HG02973 (cell line): ENCODE results near the gene ESRRG.
A peak's percentile ranks its signal among the peaks of the same experiment; 100 is the strongest.
"Not testable (repeated sequence)": the region's sequence is repeated elsewhere in the genome, so short reads cannot be mapped to it uniquely, and the experiment has no call there.

Experiments used
- ATAC-seq: cut with Tn5 transposase; IDR thresholded peaks from one replicate; pipeline ENCODE4 v1.9.1; 2021; ENCODE audit warnings: moderate library complexity; ENCODE audit not compliant: unreplicated experiment

Gene ESRRG

GRCh38 chr1:216576234-216576937, 146.8 kb downstream of the ESRRG start:
- no peak for ATAC-seq

GRCh38 chr1:216566641-216567205, 156.5 kb downstream of the ESRRG start:
- no peak for ATAC-seq

- ATAC-seq, result no peak
Observed at GRCh38 chr1:216563087-216563486, 160.1 kb downstream of the ESRRG start.

- ATAC-seq, result no peak
Observed at GRCh38 chr1:216562383-216562782, 160.8 kb downstream of the ESRRG start.

- no peak for ATAC-seq
Observed at GRCh38 chr1:216560527-216560926, 162.7 kb downstream of the ESRRG start.

- no peak for ATAC-seq
Observed at GRCh38 chr1:216559359-216559758, 163.9 kb downstream of the ESRRG start.

GRCh38 chr1:216555653-216556052, 167.6 kb downstream of the ESRRG start:
- no peak for ATAC-seq

GRCh38 chr1:216554934-216555333, 168.3 kb downstream of the ESRRG start:
- ATAC-seq, result no peak

GRCh38 chr1:216553766-216554165, 169.5 kb downstream of the ESRRG start:
- ATAC-seq, result no peak

GRCh38 chr1:216553040-216553439, 170.2 kb downstream of the ESRRG start:
- no peak for ATAC-seq

- ATAC-seq, result no peak
Observed at GRCh38 chr1:216549796-216550195, 173.4 kb downstream of the ESRRG start.

GRCh38 chr1:216542741-216543140, 180.5 kb downstream of the ESRRG start:
- no peak for ATAC-seq

- no peak for ATAC-seq
Observed at GRCh38 chr1:216542263-216542662, 181.0 kb downstream of the ESRRG start.

GRCh38 chr1:216535751-216536150, 187.5 kb downstream of the ESRRG start:
- no peak for ATAC-seq

GRCh38 chr1:216535059-216535458, 188.2 kb downstream of the ESRRG start:
- ATAC-seq, result no peak

- ATAC-seq, result no peak
Observed at GRCh38 chr1:216533776-216534175, 189.5 kb downstream of the ESRRG start.

- no peak for ATAC-seq
Observed at GRCh38 chr1:216532251-216532798, 190.9 kb downstream of the ESRRG start.

- peak; percentile 67 for ATAC-seq
Observed at GRCh38 chr1:216531263-216532239, 191.7 kb downstream of the ESRRG start.

GRCh38 chr1:216529851-216530250, 193.4 kb downstream of the ESRRG start:
- ATAC-seq, result not testable (repeated sequence)

- peak; percentile 88 for ATAC-seq
Observed at GRCh38 chr1:216528816-216529215, 194.4 kb downstream of the ESRRG start.

GRCh38 chr1:216523449-216524190, 199.6 kb downstream of the ESRRG start:
- no peak for ATAC-seq
